HG03439 (cell line): ENCODE data around the gene ZNF804B.
"Not testable (repeated sequence)": the region's sequence is repeated elsewhere in the genome, so short reads cannot be mapped to it uniquely, and the experiment has no call there.

Experiments used
- ATAC-seq: cut with Tn5 transposase; IDR thresholded peaks from one replicate; pipeline ENCODE4 v1.9.1; 2021; ENCODE audit warnings: mild to moderate bottlenecking, moderate library complexity; ENCODE audit not compliant: unreplicated experiment

Gene ZNF804B

GRCh38 chr7:89073776-89074175 lies 314.3 kb downstream of the ZNF804B start:
- no peak for ATAC-seq

GRCh38 chr7:89077992-89078391 lies 318.5 kb downstream of the ZNF804B start:
- ATAC-seq, result no peak

GRCh38 chr7:89085580-89085979 lies 326.1 kb downstream of the ZNF804B start:
- ATAC-seq, result no peak

- ATAC-seq, result no peak
Observed at GRCh38 chr7:89091550-89091949, 332.1 kb downstream of the ZNF804B start.

GRCh38 chr7:89094269-89094668 lies 334.8 kb downstream of the ZNF804B start:
- ATAC-seq, result no peak

- ATAC-seq, result no peak
Observed at GRCh38 chr7:89103564-89103963, 344.1 kb downstream of the ZNF804B start.

GRCh38 chr7:89104748-89105685 lies 345.5 kb downstream of the ZNF804B start:
- no peak for ATAC-seq

- no peak for ATAC-seq
Observed at GRCh38 chr7:89123871-89124270, 364.4 kb downstream of the ZNF804B start.

- ATAC-seq, result no peak
Observed at GRCh38 chr7:89129600-89130375, 370.3 kb downstream of the ZNF804B start.

GRCh38 chr7:89133357-89133756 lies 373.9 kb downstream of the ZNF804B start:
- ATAC-seq, result no peak

- no peak for ATAC-seq
Observed at GRCh38 chr7:89133819-89134218, 374.3 kb downstream of the ZNF804B start.

GRCh38 chr7:89145801-89146200 lies 386.3 kb downstream of the ZNF804B start:
- no peak for ATAC-seq

GRCh38 chr7:89160107-89160506 lies 400.6 kb downstream of the ZNF804B start:
- no peak for ATAC-seq

GRCh38 chr7:89165421-89165820 lies 405.9 kb downstream of the ZNF804B start:
- ATAC-seq, result no peak

- no peak for ATAC-seq
Observed at GRCh38 chr7:89170628-89171027, 411.1 kb downstream of the ZNF804B start.

GRCh38 chr7:89182116-89182515 lies 422.6 kb downstream of the ZNF804B start:
- ATAC-seq, result no peak

GRCh38 chr7:89183712-89184111 lies 424.2 kb downstream of the ZNF804B start:
- ATAC-seq, result no peak

- no peak for ATAC-seq
Observed at GRCh38 chr7:89200758-89201157, 441.3 kb downstream of the ZNF804B start.

- ATAC-seq, result no peak
Observed at GRCh38 chr7:89223900-89224395, 464.4 kb downstream of the ZNF804B start.

- not testable (repeated sequence) for ATAC-seq
Observed at GRCh38 chr7:89228688-89229171, 469.2 kb downstream of the ZNF804B start.

GRCh38 chr7:89238156-89238555 lies 478.7 kb downstream of the ZNF804B start:
- no peak for ATAC-seq
